ENCODE results near the gene IL3RA. TPM values are rescaled to one million over a fixed set of nuclear protein-coding genes. Genes with fewer than 3 reads are reported as not detected.

The IL3RA gene
- total and polyA plus RNA-seq, 2 of the 8 experiments (the other 6 are each of a cell fraction or from before 2014, with no cell fraction given), result 0.11 TPM; not detected in 1

GRCh38 chrX:1292575-1293290 lies 43.9 kb upstream of the IL3RA start:
- ChIA-PET CTCF (ENCODE audit: partially characterized antibody) (no interaction called here), POLR2A (ENCODE audit: partially characterized antibody) (no interaction called here)
- Histone ChIP-seq H3K36me3 (ENCODE audit: control insufficient read depth in 2 of 4, insufficient read depth in 4 of 4, low read length in 3 of 4) (peaks cover 0 to 3% (median 0%) of the 10 kb centered on the region in 4 experiments; a peak in 1 of 8 replicates), H2BK120ac (replicated peaks; ENCODE audit: low read depth, low read length) (no peak overlapping the region), H3K4me3 (ENCODE audit: extremely low read depth in 1 of 4, insufficient read depth in 2 of 4, low read depth in 3 of 4, low read length in 4 of 4) (no peak overlapping the region), H4K5ac (ENCODE audit: insufficient read length, low read depth, low read length) (no peak overlapping the region), H3K56ac (replicated peaks; ENCODE audit: insufficient read length, low read depth, low read length) (no peak overlapping the region), H3K9ac (replicated peaks in 1 of 4; ENCODE audit: extremely low read depth in 1 of 4, low read depth in 3 of 4, low read length in 3 of 4) (no peak overlapping the region), H4K91ac (replicated peaks; ENCODE audit: insufficient read length, low read length) (no peak overlapping the region), H2BK15ac (ENCODE audit: low read length) (no peak overlapping the region), H2AFZ (ENCODE audit: low read length) (no peak overlapping the region), H3K79me2 (ENCODE audit: control insufficient read depth in 1 of 2, insufficient read depth in 2 of 2, low read length in 2 of 2) (no peaks in the 10 kb centered on the region), H3K9me3 (ENCODE audit: insufficient read depth in 2 of 2, low read depth in 1 of 2, low read length in 1 of 2) (no peaks in the 10 kb centered on the region), H2BK12ac (ENCODE audit: low read depth, low read length) (no peak overlapping the region), H3K23me2 (ENCODE audit: low read depth, low read length) (no peaks in the 10 kb centered on the region), H3K4me2 (ENCODE audit: insufficient read depth in 1 of 2, low read depth in 2 of 2, low read length in 2 of 2) (no peak overlapping the region), H3K27me3 (replicated peaks in 1 of 4; ENCODE audit: control insufficient read depth in 3 of 4, extremely low read depth in 1 of 4, insufficient read depth in 3 of 4, low read length in 3 of 4) (no peaks in the 10 kb centered on the region), H3K27ac (ENCODE audit: low read depth, low read length) (no peak overlapping the region), H3K4me1 (replicated peaks in 1 of 4; ENCODE audit: control insufficient read depth in 3 of 4, insufficient read depth in 4 of 4, low read length in 3 of 4) (no peaks in the 10 kb centered on the region), H3K18ac (ENCODE audit: extremely low read depth, low read length) (no peak overlapping the region), H3K23ac (ENCODE audit: insufficient read length) (no peak overlapping the region), H4K8ac (ENCODE audit: extremely low read depth, insufficient read depth, low read length) (no peak overlapping the region), H3K79me1 (ENCODE audit: low read depth, low read length) (no peaks in the 10 kb centered on the region), H2AK5ac (ENCODE audit: low read depth, low read length) (no peak overlapping the region), H2BK5ac (ENCODE audit: low read depth, low read length) (no peak overlapping the region), H2BK20ac (ENCODE audit: low read length) (no peak overlapping the region), H4K20me1 (replicated peaks in 1 of 2; ENCODE audit: control insufficient read depth in 1 of 2, insufficient read depth in 2 of 2, low read length in 2 of 2) (no peaks in the 10 kb centered on the region), H3K14ac (ENCODE audit: insufficient read length) (no peak overlapping the region), H3K4ac (replicated peaks; ENCODE audit: insufficient read length, low read depth, low read length) (no peak overlapping the region)
- no peak for FAIRE-seq
- WGBS, 2 experiments (ENCODE audit: extremely low coverage in 1 of 2, insufficient coverage in 1 of 2, insufficient read length in 1 of 2, insufficient replicate concordance in 2 of 2, low coverage in 1 of 2, low lambda C conversion rate in 2 of 2, missing lambda C conversion rate in 1 of 2), result 93% methylated on average over 22 of the region's 22 CpGs; no CpG with 5 or more reads in 1 of the 2 experiments
- DNase-seq (ENCODE audit: low read depth in 1 of 2, low spot score in 2 of 2), result no peak
- TF ChIP-seq NANOG (IDR thresholded peaks at IDR 0.05; ENCODE audit: insufficient read depth, low read depth, low read length, poor library complexity, severe bottlenecking) (no peak), SIX5 (IDR thresholded peaks at IDR 0.05; ENCODE audit: low read depth, low read length) (no peak), SAP30 (IDR thresholded peaks at IDR 0.05; ENCODE audit: insufficient read depth, insufficient replicate concordance, low read length) (no peak), RFX5 (IDR thresholded peaks at IDR 0.05; ENCODE audit: borderline replicate concordance, low read depth, low read length) (no peak), POLR2AphosphoS5 (IDR thresholded peaks at IDR 0.05; ENCODE audit: low read depth, low read length) (no peak), KDM4A (IDR thresholded peaks at IDR 0.05; ENCODE audit: low read depth, low read length, severe bottlenecking) (no peak), JUND (IDR thresholded peaks at IDR 0.05; ENCODE audit: low read length) (no peak), HDAC2 (IDR thresholded peaks at IDR 0.05; ENCODE audit: borderline replicate concordance in 1 of 2, low read depth in 2 of 2, low read length in 2 of 2) (no peak), EZH2 (IDR thresholded peaks at IDR 0.05; ENCODE audit: low read depth, low read length, severe bottlenecking) (no peak), POLR2A (IDR thresholded peaks at IDR 0.05; ENCODE audit: control extremely low read depth in 1 of 2, low read depth in 2 of 2, low read length in 2 of 2) (no peak), SIRT6 (IDR thresholded peaks at IDR 0.05; ENCODE audit: low read length) (no peak), GABPA (IDR thresholded peaks at IDR 0.05; ENCODE audit: borderline replicate concordance, insufficient read depth, low read length) (no peak), TAF1 (IDR thresholded peaks at IDR 0.05; ENCODE audit: low read depth, low read length) (no peak), SUZ12 (IDR thresholded peaks at IDR 0.05; ENCODE audit: low read length) (no peak)

Measured in H1 (cell line).